Gastroesophageal sphincter (tissue), 4 donors: Measurements from ENCODE around the gene ALS2. TPM values are rescaled to one million over a fixed set of nuclear protein-coding genes. Genes with fewer than 3 reads are reported as not detected.
"Not testable (repeated sequence)": the region's sequence is repeated elsewhere in the genome, so short reads cannot be mapped to it uniquely, and the experiment has no call there.

ENCODE experiments used
- ATAC-seq: fragments of 150-250 bp; one replicate; pipeline ENCODE4 v1.9.1; 2016; ENCODE audit warnings: mild to moderate bottlenecking, moderate library complexity
- H3K27ac ChIP-seq, 4 donors: fragments of 200-600 bp; sonication (generic) in 3 of 4; 1 replicate in 3 of 4; 2 replicates in 1 of 4; pipeline ENCODE4 v1.5.1; 2016 to 2019
- H3K27me3 ChIP-seq: fragments of 200-600 bp; sonication (generic); one replicate; pipeline ENCODE4 v1.5.1; 2019
- H3K36me3 ChIP-seq, 2 donors: fragments of 200-600 bp; sonication (generic); one replicate each; pipeline ENCODE4 v1.5.1; 2019; ENCODE audit warnings: control low read depth in 1 of 2
- H3K4me1 ChIP-seq, 3 donors: fragments of 200-600 bp; sonication (generic); 1 replicate in 2 of 3; 2 replicates in 1 of 3; pipeline ENCODE4 v1.5.1; 2016 to 2019; ENCODE audit warnings: control low read depth in 2 of 3
- H3K4me3 ChIP-seq, 2 donors: fragments of 200-600 bp; sonication (generic); one replicate each; pipeline ENCODE4 v1.5.1; 2019; ENCODE audit warnings: mild to moderate bottlenecking in 1 of 2, moderate library complexity in 1 of 2
- H3K9me3 ChIP-seq, 3 donors: fragments of 200-600 bp; sonication (generic); one replicate each; pipeline ENCODE4 v1.5.1; 2017 to 2019; ENCODE audit warnings: control low read depth in 2 of 3
- EP300 ChIP-seq: sonication (generic); formaldehyde crosslinking; IDR thresholded peaks from one replicate; pipeline ENCODE4 v1.6.1; 2017; ENCODE audit warnings: antibody characterized with exemption, mild to moderate bottlenecking
- POLR2A ChIP-seq, 2 donors: fragments of 450-650 bp; IDR thresholded peaks; one replicate each; pipeline ENCODE4 v1.6.1; 2017; ENCODE audit warnings: antibody characterized with exemption in 2 of 2, mild to moderate bottlenecking in 2 of 2, moderate library complexity in 1 of 2
- POLR2AphosphoS5 ChIP-seq: sonication (generic); formaldehyde crosslinking; IDR thresholded peaks from one replicate; pipeline ENCODE4 v1.6.1; 2017; ENCODE audit warnings: antibody characterized with exemption
- WGBS, 2 donors: methylation state at CpG; one replicate each; pipeline ENCODE4 v1.1.5; 2018; ENCODE audit warnings: low coverage in 1 of 2; 5-methylcytosine and 5-hydroxymethylcytosine counted together
- total RNA-seq, 4 donors: library from RNA; depleted of rRNA; stranded (reverse); fragments of >200 nt; gene quantifications; one replicate each; pipeline ENCODE4 v1.1.0, GENCODE V29; 2016
- TF ChIP-seq, protein P1 (sequence below), 4 experiments: fragments of 200-600 bp in 2 of 4; fragments of 450-650 bp in 2 of 4; sonication (generic) in 1 of 4; IDR thresholded peaks; one replicate each; pipeline ENCODE4 v1.5.1; 2017 to 2019; ENCODE audit warnings: antibody characterized with exemption in 4 of 4, mild to moderate bottlenecking in 2 of 4, moderate library complexity in 2 of 4

The ALS2 gene
- total RNA-seq, 4 donors from 2014 or later = 15.2 to 26.7 (median 20.8) TPM

DNA sequence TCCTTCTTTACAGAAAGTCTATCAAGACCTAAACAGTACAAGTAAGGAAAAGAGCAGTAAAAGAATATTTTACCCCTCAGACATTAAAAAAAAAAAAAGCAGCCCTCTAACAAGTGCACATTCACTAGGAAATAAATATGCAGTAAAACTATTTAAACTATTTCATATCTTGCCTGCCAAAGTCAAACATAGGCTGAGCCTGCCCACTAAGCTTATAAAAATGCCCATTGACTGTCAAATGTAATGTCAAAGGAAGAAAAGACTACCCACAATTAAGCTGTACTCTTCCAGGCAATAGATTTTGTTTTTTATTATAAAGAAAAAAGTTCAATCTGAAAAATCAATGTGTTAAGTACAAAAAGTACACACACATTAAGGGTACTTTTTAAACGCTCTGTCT, 11.8 kb downstream of the ALS2 start:
- Histone ChIP-seq H3K4me1 (peaks cover 0 to 22% (median 3%) of the 10 kb centered on the region in 3 donors), H3K4me3 (no peak overlapping the region), H3K27ac (no peak overlapping the region), H3K27me3 (no peaks in the 10 kb centered on the region), H3K36me3 (peaks cover 0 to 32% of the 10 kb centered on the region in 2 donors), H3K9me3 (no peaks in the 10 kb centered on the region)
- WGBS, 2 donors = 74 to 94% methylated on average over 1 of the region's 1 CpG
- ATAC-seq = no peak
- TF ChIP-seq POLR2A (IDR thresholded peaks at IDR 0.05) (no peak), EP300 (no peak), POLR2AphosphoS5 (no peak)
- TF ChIP-seq, protein P1, sequence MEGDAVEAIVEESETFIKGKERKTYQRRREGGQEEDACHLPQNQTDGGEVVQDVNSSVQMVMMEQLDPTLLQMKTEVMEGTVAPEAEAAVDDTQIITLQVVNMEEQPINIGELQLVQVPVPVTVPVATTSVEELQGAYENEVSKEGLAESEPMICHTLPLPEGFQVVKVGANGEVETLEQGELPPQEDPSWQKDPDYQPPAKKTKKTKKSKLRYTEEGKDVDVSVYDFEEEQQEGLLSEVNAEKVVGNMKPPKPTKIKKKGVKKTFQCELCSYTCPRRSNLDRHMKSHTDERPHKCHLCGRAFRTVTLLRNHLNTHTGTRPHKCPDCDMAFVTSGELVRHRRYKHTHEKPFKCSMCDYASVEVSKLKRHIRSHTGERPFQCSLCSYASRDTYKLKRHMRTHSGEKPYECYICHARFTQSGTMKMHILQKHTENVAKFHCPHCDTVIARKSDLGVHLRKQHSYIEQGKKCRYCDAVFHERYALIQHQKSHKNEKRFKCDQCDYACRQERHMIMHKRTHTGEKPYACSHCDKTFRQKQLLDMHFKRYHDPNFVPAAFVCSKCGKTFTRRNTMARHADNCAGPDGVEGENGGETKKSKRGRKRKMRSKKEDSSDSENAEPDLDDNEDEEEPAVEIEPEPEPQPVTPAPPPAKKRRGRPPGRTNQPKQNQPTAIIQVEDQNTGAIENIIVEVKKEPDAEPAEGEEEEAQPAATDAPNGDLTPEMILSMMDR (IDR thresholded peaks at IDR 0.05) = no peak

DNA sequence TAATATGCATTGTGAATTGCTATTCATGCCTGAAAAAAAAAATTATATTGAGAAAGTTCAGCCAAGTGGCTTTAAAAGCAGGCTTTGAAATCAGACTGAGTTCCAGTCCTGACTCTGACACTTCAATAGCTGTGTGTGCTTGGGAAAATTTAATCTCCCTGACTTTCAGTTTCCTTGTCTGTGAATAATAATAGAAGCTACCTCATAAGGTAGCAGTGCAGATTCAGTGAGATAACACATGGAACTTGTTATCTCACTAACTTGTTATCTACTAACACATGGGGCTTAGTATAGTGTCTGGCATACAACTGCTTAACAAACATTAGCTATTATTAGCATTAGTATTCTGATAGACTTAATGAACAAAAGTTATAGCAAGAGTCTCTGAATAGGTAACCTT, 14.9 kb downstream of the ALS2 start:
- no peak for ATAC-seq
- H3K4me3 ChIP-seq = no peak overlapping the region
- no peaks in the 10 kb centered on the region for H3K9me3 ChIP-seq
- no peak overlapping the region for H3K27ac ChIP-seq
- H3K27me3 ChIP-seq = no peaks in the 10 kb centered on the region
- H3K36me3 ChIP-seq = peaks cover 0 to 57% of the 10 kb centered on the region in 2 donors
- H3K4me1 ChIP-seq = peaks cover 0 to 22% (median 3%) of the 10 kb centered on the region in 3 donors
- TF ChIP-seq, protein P1 (IDR thresholded peaks at IDR 0.05) = no peak
- TF ChIP-seq POLR2A (IDR thresholded peaks at IDR 0.05) = no peak
- TF ChIP-seq EP300 = no peak
- no peak for TF ChIP-seq POLR2AphosphoS5

DNA sequence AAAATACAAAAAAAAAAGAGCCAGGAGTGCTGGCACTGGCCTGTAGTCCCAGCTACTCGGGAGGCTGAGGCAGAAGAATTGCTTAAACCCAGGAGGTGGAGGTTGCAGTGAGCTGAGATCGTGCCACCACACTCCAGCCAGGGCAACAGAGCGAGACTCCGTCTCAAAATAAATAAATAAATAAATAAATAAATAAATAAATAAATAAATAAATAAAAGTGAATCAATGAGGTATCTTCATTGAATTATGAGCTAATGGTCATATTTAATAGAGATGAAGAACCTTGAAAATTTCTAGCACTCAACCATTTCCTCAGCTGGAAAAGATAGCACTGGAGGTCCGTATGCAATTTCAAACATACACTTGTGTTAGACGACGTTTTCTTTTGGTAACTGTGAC, 16.3 kb downstream of the ALS2 start:
- ATAC-seq, H3K4me3 ChIP-seq, H3K27me3 ChIP-seq, H3K9me3 ChIP-seq, H3K27ac ChIP-seq: not testable (repeated sequence)
- WGBS, 2 donors = 95 to 96% methylated on average over 6 to 7 of the region's 7 CpGs
- Histone ChIP-seq H3K4me1 (peaks cover 0 to 19% (median 3%) of the 10 kb centered on the region in 3 donors), H3K36me3 (peaks cover 0 to 70% of the 10 kb centered on the region in 2 donors)

DNA sequence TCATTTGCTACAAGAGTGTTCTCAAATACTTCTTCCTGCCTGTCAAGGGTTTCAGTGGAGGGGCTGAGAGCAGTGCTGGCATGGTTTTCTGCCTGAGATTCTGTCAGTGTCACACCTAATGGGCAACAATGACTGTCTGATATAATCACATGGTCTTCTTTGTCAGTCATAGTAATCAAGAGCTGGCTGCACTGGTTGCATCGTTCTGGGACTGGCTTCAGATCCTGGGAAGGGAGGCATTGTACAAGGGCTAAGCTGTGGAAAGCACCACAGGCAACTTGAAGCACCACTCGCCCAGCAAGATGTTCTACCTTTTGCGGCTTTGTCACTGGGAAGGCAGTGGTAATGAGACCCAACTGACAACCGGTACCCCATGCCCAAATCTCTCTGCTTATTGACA, 19.6 kb downstream of the ALS2 start:
- no CpG with 5 or more reads among the region's 4 CpGs for WGBS, 2 donors
- no peaks in the 10 kb centered on the region for H3K4me1 ChIP-seq
- no peak overlapping the region for H3K27ac ChIP-seq
- H3K9me3 ChIP-seq = no peaks in the 10 kb centered on the region
- H3K4me3 ChIP-seq = no peak overlapping the region
- H3K36me3 ChIP-seq = peaks cover 3 to 80% of the 10 kb centered on the region in 2 donors
- no peaks in the 10 kb centered on the region for H3K27me3 ChIP-seq
- TF ChIP-seq POLR2AphosphoS5 (no peak), EP300 (no peak), POLR2A (IDR thresholded peaks at IDR 0.05) (no peak)
- TF ChIP-seq, protein P1 (IDR thresholded peaks at IDR 0.05) = no peak
- ATAC-seq = no peak

DNA sequence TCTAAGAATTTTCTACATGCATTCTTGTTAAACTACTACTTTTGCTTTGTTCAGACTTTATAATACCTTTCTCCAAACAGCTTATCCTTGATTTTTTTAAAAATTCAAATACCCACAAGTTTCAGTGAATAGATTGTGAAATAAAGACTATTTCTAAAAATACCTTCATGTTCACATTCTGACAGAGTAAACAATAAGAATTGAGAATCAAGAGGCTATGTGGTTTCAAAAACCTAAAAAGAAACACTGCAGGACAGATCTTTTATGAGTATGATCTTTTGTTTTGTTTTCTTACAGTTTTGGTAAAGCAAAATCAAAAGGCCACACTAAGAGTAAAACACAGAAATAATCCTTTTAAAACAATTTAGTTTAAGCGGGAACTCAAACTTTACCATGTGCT, 21.2 kb downstream of the ALS2 start:
- no peak for TF ChIP-seq POLR2A (IDR thresholded peaks at IDR 0.05)
- no peak for TF ChIP-seq EP300
- no peak for TF ChIP-seq POLR2AphosphoS5
- TF ChIP-seq, protein P1 (IDR thresholded peaks at IDR 0.05) = no peak
- H3K36me3 ChIP-seq = peaks cover 3 to 68% of the 10 kb centered on the region in 2 donors
- H3K4me1 ChIP-seq = no peaks in the 10 kb centered on the region
- H3K27me3 ChIP-seq = no peaks in the 10 kb centered on the region
- no peak for ATAC-seq
- no peaks in the 10 kb centered on the region for H3K9me3 ChIP-seq
- H3K27ac ChIP-seq = no peak overlapping the region
- 100% methylated on average over 1 of the region's 1 CpG for WGBS, 2 donors
- no peak overlapping the region for H3K4me3 ChIP-seq
